Parathyroid adenoma (tissue), 2 donors: ENCODE data around the gene ANTKMT.
A peak's percentile ranks its signal among the peaks of the same experiment; 100 is the strongest.
"Not testable (repeated sequence)": the region's sequence is repeated elsewhere in the genome, so short reads cannot be mapped to it uniquely, and the experiment has no call there.

Experiments
- H2AFZ ChIP-seq: fragments of 300-600 bp; sonication (generic); one replicate; pipeline ENCODE4 v1.7.0; 2017; ENCODE audit warnings: antibody characterized with exemption, mild to moderate bottlenecking
- H3K27ac ChIP-seq: fragments of 300-600 bp; sonication (generic); one replicate; pipeline ENCODE4 v1.7.0; 2017
- H3K27me3 ChIP-seq: fragments of 300-600 bp; sonication (generic); one replicate; pipeline ENCODE4 v1.7.0; 2017; ENCODE audit warnings: low read length; ENCODE audit not compliant: control insufficient read depth, insufficient read depth
- H3K36me3 ChIP-seq: fragments of 300-600 bp; sonication (generic); one replicate; pipeline ENCODE4 v1.7.0; 2017; ENCODE audit warnings: low read length; ENCODE audit not compliant: control insufficient read depth, insufficient read depth
- H3K4me1 ChIP-seq: fragments of 300-600 bp; sonication (generic); one replicate; pipeline ENCODE4 v1.7.0; 2017; ENCODE audit warnings: control low read depth
- H3K4me2 ChIP-seq: fragments of 300-600 bp; sonication (generic); one replicate; pipeline ENCODE4 v1.7.0; 2017; ENCODE audit warnings: low read length
- H3K4me3 ChIP-seq: fragments of 300-600 bp; sonication (generic); one replicate; pipeline ENCODE4 v1.7.0; 2017; ENCODE audit warnings: low read depth, low read length
- H3K79me2 ChIP-seq: fragments of 300-600 bp; sonication (generic); one replicate; pipeline ENCODE4 v1.7.0; 2017; ENCODE audit warnings: control low read depth
- H3K9ac ChIP-seq: fragments of 300-600 bp; sonication (generic); one replicate; pipeline ENCODE4 v1.7.0; 2017; ENCODE audit warnings: mild to moderate bottlenecking
- H3K9me3 ChIP-seq: fragments of 300-600 bp; sonication (generic); one replicate; pipeline ENCODE4 v1.7.0; 2017; ENCODE audit warnings: low read length; ENCODE audit not compliant: control insufficient read depth
- CTCF ChIP-seq: fragments of 300-600 bp; sonication (generic); IDR thresholded peaks from one replicate; pipeline ENCODE4 v1.7.0; 2017; ENCODE audit warnings: antibody characterized with exemption, mild to moderate bottlenecking
- donor health status: primary hyperparathyroidism.

Gene ANTKMT

DNA sequence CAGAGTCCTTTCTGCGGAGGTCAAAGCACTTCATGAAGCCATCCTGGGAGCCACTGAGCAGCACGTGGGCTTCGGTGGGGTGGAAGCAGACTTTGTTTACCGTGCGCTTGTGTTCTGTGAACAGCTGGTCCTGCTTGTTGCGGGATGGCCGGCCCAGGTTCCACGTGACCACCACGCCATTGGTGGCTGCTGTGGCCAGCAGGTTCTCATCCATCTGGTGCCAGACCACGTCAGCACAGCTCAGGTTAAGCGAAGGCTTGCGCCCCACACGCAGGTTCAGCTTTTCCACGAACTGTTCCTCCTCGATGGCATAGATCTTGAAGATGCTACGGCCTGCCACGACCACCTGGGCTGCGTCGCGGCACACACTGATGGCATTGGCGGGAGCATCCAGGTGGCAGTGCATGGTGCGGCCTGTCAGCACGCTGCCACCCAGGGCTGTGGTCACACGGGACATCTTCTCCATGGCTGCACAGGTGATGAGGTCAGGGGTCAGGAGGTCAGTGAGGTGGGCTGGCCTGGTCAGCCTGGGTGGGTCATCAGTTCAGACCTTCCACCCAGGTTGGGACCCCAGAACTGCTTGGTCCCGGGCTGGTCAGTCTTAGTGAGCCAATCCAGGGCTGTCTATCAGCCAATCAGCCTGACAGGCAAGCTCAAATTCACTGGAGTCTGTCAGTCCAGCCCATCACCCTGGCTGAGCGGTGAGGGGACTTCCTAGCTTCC is 31.6 kb upstream of the ANTKMT start:
- H3K9ac ChIP-seq: peak overlapping the region; percentile 15
- peaks cover 6% of the 10 kb centered on the region for H3K79me2 ChIP-seq
- no peaks in the 10 kb centered on the region for H3K36me3 ChIP-seq
- peak overlapping the region; percentile 87 for H2AFZ ChIP-seq
- no peaks in the 10 kb centered on the region for H3K9me3 ChIP-seq
- peak overlapping the region; percentile 89 for H3K4me3 ChIP-seq
- peaks cover 24% of the 10 kb centered on the region for H3K4me1 ChIP-seq
- H3K4me2 ChIP-seq: peak overlapping the region; percentile 94
- no peak for TF ChIP-seq CTCF
- H3K27me3 ChIP-seq: no peaks in the 10 kb centered on the region
- peak overlapping the region; percentile 74 for H3K27ac ChIP-seq

- not testable (repeated sequence) for H3K9ac ChIP-seq, H3K4me2 ChIP-seq, H3K27me3 ChIP-seq, H3K9me3 ChIP-seq, H3K27ac ChIP-seq, H3K79me2 ChIP-seq, H2AFZ ChIP-seq, H3K36me3 ChIP-seq, H3K4me3 ChIP-seq
- peaks cover 22% of the 10 kb centered on the region for H3K4me1 ChIP-seq
Observed at GRCh38 chr16:691242-691641, 29.7 kb upstream of the ANTKMT start.

GRCh38 chr16:692356-693108 is 28.4 kb upstream of the ANTKMT start:
- H3K27me3 ChIP-seq: no peaks in the 10 kb centered on the region

DNA sequence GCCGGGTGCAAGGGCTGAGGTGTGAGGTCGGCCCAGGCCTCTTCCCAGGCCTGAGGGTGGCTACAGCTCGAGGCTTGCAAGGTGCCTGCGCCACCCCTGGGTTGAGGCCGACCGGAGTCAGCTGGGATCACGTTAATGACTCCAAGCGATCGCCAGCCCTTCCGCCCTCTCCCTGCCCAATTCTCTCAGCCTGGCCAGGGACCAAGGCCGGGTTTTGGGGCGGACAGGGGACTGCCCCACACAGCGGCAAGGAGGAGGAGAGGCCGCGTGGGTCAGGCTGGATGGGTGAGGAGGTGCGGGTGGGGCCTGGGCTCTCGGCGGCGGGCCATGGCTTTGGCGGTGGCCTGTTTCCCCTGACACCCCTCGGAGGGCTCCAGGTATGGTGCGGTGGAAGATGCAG is 27.6 kb upstream of the ANTKMT start:
- no peak overlapping the region for H3K4me2 ChIP-seq
- no peak overlapping the region for H2AFZ ChIP-seq
- peaks cover 22% of the 10 kb centered on the region for H3K4me1 ChIP-seq
- TF ChIP-seq CTCF: no peak
- no peaks in the 10 kb centered on the region for H3K36me3 ChIP-seq
- H3K27me3 ChIP-seq: no peaks in the 10 kb centered on the region
- H3K4me3 ChIP-seq: no peak overlapping the region
- H3K9me3 ChIP-seq: no peaks in the 10 kb centered on the region
- H3K79me2 ChIP-seq: peaks cover 5% of the 10 kb centered on the region
- H3K27ac ChIP-seq: no peak overlapping the region
- H3K9ac ChIP-seq: no peak overlapping the region

More at GRCh38 chr16:692356-693108, 28.4 kb upstream of the ANTKMT start:
- no peak overlapping the region for H2AFZ ChIP-seq
- H3K9ac ChIP-seq: no peak overlapping the region
- no peaks in the 10 kb centered on the region for H3K36me3 ChIP-seq
- H3K27ac ChIP-seq: no peak overlapping the region
- H3K9me3 ChIP-seq: no peaks in the 10 kb centered on the region
- peaks cover 3% of the 10 kb centered on the region for H3K79me2 ChIP-seq
- peaks cover 22% of the 10 kb centered on the region for H3K4me1 ChIP-seq
- H3K4me3 ChIP-seq: no peak overlapping the region
- no peak overlapping the region for H3K4me2 ChIP-seq
- no peak for TF ChIP-seq CTCF

GRCh38 chr16:693766-694165 is 27.2 kb upstream of the ANTKMT start:
- Histone ChIP-seq H3K4me2 (no peak overlapping the region), H2AFZ (no peak overlapping the region), H3K4me1 (peaks cover 22% of the 10 kb centered on the region), H3K9me3 (no peaks in the 10 kb centered on the region), H3K27ac (no peak overlapping the region), H3K27me3 (no peaks in the 10 kb centered on the region), H3K9ac (no peak overlapping the region), H3K4me3 (no peak overlapping the region), H3K36me3 (no peaks in the 10 kb centered on the region), H3K79me2 (peaks cover 6% of the 10 kb centered on the region)
- no peak for TF ChIP-seq CTCF
